ENCODE results near the gene USP6. TPM values are rescaled to one million over a fixed set of nuclear protein-coding genes. Genes with fewer than 3 reads are reported as not detected.
"Not testable (repeated sequence)": the region's sequence is repeated elsewhere in the genome, so short reads cannot be mapped to it uniquely, and the experiment has no call there.

USP6 gene
- total RNA-seq, 1 donor from 2014 or later, result 0.49 TPM

DNA sequence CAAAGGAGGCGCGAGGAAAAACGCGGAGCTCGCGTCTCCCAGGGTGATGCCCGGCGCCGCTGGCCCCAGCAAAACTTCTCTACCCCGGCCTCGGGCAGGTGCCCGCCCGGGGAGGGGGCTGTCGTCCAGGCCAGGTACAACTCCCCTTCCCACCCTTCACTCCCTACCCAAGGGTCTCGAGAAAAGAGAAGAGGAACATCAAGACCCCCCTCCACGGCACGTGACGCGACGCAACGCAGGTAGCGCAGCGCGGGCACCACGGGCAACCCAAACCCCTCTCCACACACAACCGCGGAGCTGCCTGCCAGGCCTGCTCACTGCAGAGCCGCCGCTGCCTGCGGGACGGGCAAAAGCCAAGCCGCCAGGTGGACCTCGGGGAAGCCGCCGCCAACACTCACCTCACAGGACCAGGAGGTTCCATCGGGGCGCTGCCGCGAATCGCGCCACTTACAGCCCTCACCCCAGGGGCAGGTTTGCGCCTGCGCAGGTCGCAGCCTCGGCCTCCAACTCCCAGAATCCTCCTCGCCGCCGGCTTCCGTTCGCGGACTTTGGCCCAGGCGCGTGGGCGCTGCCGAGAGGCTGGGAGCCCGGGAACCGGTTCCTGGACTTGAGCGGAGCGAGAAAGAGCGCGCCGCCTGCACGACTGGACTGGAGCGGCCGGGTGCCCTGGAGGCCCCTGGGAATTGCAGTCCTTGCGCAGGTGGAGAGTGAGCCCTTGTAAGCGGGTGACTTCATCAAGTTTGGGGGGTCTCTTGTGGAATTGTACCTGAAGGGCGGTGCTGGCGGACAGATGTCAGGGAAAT lies 4.2 kb upstream of the USP6 start, which contains the start of gene ZNF232:
Gene ZNF232, minus strand, starts transcription at position 477 of the 803 bp plus-strand sequence. Its CDS starts 56 bp downstream, at position 421.
- TF ChIP-seq POLR2A (IDR thresholded peaks at IDR 0.05), result peak in 1 of 2 donors; percentile 20
- TF ChIP-seq POLR2AphosphoS5 (IDR thresholded peaks at IDR 0.05; ENCODE audit: insufficient read depth in 1 of 2, low read depth in 1 of 2), result peak; percentile 87 to 98
- TF ChIP-seq, protein P1, sequence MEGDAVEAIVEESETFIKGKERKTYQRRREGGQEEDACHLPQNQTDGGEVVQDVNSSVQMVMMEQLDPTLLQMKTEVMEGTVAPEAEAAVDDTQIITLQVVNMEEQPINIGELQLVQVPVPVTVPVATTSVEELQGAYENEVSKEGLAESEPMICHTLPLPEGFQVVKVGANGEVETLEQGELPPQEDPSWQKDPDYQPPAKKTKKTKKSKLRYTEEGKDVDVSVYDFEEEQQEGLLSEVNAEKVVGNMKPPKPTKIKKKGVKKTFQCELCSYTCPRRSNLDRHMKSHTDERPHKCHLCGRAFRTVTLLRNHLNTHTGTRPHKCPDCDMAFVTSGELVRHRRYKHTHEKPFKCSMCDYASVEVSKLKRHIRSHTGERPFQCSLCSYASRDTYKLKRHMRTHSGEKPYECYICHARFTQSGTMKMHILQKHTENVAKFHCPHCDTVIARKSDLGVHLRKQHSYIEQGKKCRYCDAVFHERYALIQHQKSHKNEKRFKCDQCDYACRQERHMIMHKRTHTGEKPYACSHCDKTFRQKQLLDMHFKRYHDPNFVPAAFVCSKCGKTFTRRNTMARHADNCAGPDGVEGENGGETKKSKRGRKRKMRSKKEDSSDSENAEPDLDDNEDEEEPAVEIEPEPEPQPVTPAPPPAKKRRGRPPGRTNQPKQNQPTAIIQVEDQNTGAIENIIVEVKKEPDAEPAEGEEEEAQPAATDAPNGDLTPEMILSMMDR (IDR thresholded peaks at IDR 0.05), result peak in 1 of 3 experiments; percentile 31
- H3K27ac ChIP-seq, result peak within 1 kb of the TSS; percentile 76

DNA sequence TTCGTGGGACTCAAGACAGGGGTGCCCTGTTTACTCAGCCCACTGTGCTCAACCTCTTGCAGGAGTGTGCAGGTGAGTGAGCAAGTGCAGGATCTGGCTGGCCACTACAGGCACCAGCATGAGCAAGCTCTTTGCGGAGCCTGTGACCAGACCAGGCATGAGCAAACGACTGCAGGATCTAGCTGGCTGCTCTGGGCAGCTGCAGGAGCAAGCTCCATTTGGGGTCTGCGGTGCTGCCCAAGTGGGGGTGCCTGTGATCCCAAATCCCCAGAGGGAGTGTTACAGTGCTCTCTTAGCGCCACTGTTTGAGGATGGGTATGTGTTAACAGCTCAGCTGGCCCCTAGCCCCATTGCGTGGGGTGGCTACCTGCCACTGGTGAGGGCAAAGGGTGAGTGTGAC lies 2.4 kb downstream of the USP6 start:
- Histone ChIP-seq H3K27ac (no peak overlapping the region), H3K36me3 (no peaks in the 10 kb centered on the region), H3K4me3 (no peak overlapping the region), H3K27me3 (no peaks in the 10 kb centered on the region), H3K9me3 (no peaks in the 10 kb centered on the region), H3K4me1 (peaks cover 11% of the 10 kb centered on the region)
- no peak for DNase-seq (ENCODE audit: extremely low spot score in 2 of 2)
- TF ChIP-seq POLR2AphosphoS5 (IDR thresholded peaks at IDR 0.05; ENCODE audit: insufficient read depth in 1 of 2, low read depth in 1 of 2) (no peak), POLR2A (IDR thresholded peaks at IDR 0.05) (no peak)
- TF ChIP-seq, protein P1 (IDR thresholded peaks at IDR 0.05), result no peak
- intact Hi-C loops (cut with DNase I), result no loop called here

More for the DNA sequence above, 4.2 kb upstream of the USP6 start, which contains the start of gene ZNF232:
- Histone ChIP-seq H3K36me3 (peaks cover 0 to 19% of the 10 kb centered on the region in 2 donors), H3K9me3 (no peaks in the 10 kb centered on the region), H3K4me3 (peak within 1 kb of the TSS; percentile 75 to 84), H3K4me1 (peaks cover 23% of the 10 kb centered on the region), H3K27me3 (no peaks in the 10 kb centered on the region)
- intact Hi-C loops (cut with DNase I), result no loop called here
- no peak for DNase-seq (ENCODE audit: extremely low spot score in 2 of 2)

DNA sequence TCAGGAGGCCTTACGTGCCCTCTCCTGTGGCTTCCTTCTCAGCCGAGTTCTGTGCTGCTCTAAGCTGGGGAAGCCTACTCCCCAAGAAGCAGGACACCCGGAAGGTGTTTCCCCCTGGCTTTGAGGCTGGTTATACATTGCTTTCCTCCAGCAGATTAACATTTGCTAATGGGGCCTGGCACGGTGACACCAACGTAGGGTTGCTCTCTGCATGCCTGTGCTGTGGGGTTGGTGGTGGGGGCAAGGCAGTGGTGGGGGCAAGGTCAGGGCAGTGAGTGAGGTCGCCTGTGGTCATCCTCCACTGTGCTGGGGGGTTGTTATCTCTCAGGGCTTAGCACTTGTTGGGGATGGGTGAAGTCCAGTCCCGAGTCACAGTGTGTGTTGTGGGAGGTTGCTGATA lies 4.2 kb downstream of the USP6 start:
- Histone ChIP-seq H3K9me3 (no peaks in the 10 kb centered on the region), H3K27ac (no peak overlapping the region), H3K27me3 (no peaks in the 10 kb centered on the region), H3K4me3 (no peak overlapping the region), H3K36me3 (no peaks in the 10 kb centered on the region), H3K4me1 (peaks cover 14% of the 10 kb centered on the region)
- TF ChIP-seq POLR2AphosphoS5 (IDR thresholded peaks at IDR 0.05; ENCODE audit: insufficient read depth in 1 of 2, low read depth in 1 of 2), result no peak
- intact Hi-C loops (cut with DNase I), result no loop called here
- no peak for DNase-seq (ENCODE audit: extremely low spot score in 2 of 2)

DNA sequence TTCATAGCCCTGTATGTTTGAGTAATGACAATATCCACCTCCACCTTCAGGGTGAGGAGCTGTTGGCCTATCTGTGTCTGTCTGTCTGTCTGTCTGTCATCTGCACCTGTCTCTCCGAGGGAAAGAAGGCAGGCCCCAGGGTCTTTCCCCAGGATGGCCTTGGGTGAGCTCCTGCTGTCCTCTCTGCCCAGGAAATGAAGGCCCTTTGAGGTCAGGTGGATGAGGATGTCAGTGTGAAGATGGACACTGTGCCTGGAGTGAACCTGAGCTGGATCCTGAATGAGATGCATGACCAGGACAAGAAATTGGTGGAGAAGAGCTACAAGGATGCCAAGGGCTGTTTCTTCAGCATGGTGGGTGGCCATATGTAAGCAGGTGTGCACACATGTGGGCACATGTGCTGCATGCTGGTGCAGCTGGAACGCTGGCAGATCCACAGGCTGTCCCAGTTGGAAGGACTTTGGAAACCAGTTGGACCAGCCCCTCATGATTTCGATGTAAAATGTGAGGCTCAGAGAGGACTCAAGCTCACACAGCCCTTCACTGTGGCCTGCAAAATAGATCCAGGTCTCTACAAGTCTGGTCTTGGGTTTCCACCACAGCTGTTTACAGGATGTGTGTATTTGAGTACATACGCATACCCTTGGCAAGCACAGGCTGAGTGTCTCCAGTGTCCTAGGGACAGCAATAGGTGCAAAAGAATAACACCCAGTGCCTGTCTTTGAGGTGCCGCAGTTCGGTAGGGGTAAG lies 4.8 kb downstream of the USP6 start:
- intact Hi-C loops (cut with DNase I); H3K4me3 ChIP-seq; H3K9me3 ChIP-seq; H3K27me3 ChIP-seq; DNase-seq (ENCODE audit: extremely low spot score in 2 of 2); H3K27ac ChIP-seq; H3K36me3 ChIP-seq: not testable (repeated sequence)
- H3K4me1 ChIP-seq, result peaks cover 14% of the 10 kb centered on the region

DNA sequence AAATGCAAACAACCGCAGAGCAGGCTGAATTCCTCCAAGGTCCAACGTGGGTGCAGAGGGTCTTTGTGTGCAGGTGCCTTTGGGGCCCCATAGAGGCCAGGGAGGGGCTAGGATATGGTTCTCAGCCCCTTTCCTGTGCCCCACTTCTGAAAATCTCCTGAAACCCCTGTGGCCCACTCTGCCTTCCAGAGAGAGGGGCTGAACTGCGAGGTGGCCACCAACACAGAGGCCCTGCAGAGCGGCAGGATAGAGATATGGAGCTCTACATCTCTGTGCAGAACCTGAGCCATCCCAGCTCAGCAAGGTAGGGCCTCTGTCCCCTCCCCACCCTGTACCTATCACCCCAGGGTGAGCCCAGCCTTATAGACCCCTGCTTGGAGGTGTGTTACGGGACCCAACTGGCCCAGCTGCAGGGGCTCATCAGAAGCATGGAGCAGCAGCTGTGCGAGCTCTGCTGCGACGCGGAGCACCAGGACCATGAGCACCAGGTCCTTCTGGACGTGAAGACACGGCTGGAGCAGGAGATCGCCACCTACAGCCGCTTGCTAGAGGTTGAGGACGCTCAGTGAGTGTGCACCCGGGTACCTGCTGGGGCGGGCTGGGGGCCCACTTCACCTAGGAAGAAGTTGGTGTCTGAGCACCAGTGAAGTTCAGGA lies 5.5 kb downstream of the USP6 start:
- TF ChIP-seq, protein P1 (IDR thresholded peaks at IDR 0.05), result no peak
- TF ChIP-seq POLR2A (IDR thresholded peaks at IDR 0.05) (no peak), POLR2AphosphoS5 (IDR thresholded peaks at IDR 0.05; ENCODE audit: insufficient read depth in 1 of 2, low read depth in 1 of 2) (no peak)
- H3K4me1 ChIP-seq, result peaks cover 14% of the 10 kb centered on the region
- H3K27ac ChIP-seq, result no peak overlapping the region
- H3K36me3 ChIP-seq, result no peaks in the 10 kb centered on the region
- intact Hi-C loops (cut with DNase I), result no loop called here
- no peak for DNase-seq (ENCODE audit: extremely low spot score in 2 of 2)
- no peak overlapping the region for H3K4me3 ChIP-seq
- no peaks in the 10 kb centered on the region for H3K9me3 ChIP-seq
- H3K27me3 ChIP-seq, result no peaks in the 10 kb centered on the region

DNA sequence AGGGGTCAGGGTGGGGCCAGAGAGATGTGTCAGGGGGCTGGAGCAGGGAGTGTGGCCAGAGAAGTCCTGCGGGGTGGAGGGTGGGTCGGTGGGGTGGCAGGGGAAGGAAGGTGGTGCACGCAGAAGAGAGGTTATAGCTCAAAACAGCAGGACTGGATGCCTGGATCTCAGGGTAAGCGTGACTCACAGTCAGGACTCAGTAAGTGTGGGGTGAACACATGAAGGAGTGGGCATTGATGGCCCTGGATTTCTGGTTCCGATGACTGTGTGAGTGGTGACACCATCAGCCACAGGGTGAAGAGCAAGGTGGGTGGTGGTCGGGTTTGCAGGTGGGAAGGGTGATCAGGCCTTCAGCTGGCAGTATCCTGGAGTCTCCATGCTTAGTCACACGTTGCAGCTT lies 6.2 kb downstream of the USP6 start:
- Histone ChIP-seq H3K4me1 (peaks cover 14% of the 10 kb centered on the region), H3K4me3 (peak overlapping the region; percentile 48 to 53)
- peak in 1 of 2 donors; percentile 64 for DNase-seq (ENCODE audit: extremely low spot score in 2 of 2)
- H3K9me3 ChIP-seq; H3K27ac ChIP-seq; H3K36me3 ChIP-seq; intact Hi-C loops (cut with DNase I); H3K27me3 ChIP-seq: not testable (repeated sequence)
